DMS79 treated with DMSO at 0.1 percent for 48 hours (cell line): Measurements from ENCODE around the gene ST6GALNAC4.

Experiments used
- DNase-seq: peaks from one replicate; lab custom pipeline; 2025; lab: John Stamatoyannopoulos, UW

ST6GALNAC4 gene, protein sequence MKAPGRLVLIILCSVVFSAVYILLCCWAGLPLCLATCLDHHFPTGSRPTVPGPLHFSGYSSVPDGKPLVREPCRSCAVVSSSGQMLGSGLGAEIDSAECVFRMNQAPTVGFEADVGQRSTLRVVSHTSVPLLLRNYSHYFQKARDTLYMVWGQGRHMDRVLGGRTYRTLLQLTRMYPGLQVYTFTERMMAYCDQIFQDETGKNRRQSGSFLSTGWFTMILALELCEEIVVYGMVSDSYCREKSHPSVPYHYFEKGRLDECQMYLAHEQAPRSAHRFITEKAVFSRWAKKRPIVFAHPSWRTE

DNA sequence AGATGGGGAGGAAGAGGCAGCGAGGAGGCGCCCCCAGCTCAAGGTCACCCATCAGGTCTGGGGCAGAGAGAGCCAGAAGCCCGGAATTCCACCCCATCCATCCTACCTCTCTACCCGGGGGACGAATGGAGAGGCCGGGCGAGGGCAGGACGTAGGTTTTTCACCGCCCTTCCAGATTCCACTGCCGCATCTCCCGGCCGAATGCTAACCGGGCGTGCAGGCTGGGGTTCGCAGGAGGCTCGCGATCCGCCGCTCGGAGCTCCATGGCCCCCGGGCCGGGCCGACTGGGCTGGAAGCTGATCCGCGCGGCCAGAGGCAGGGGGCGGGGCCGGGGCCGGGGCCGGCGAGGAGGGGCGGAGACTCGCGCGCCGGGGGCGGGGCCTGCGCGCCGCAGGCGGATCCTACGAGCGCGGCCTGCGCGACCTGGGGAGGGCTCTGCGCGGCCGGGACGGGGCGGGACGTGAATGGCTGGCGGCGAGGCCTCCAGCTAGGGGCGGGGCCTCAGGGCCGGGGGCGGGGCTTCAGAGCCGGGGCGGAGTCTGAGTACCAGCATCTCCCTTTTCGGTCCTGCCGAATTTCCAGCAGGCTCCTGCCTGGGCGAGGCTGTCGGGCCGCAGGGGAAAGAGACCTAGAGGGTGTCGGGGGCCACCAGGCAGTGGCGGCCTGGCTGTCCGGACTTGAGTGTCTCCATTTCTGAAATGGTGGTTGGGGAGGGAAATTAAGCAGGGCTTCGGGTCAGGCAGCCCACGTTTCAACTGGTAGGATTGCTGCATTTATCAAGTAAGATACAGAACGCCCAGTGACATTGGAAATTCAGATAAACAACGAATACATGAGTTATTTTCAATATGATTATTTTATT, at the start of gene ST6GALNAC4:
ST6GALNAC4 (minus strand) TSS at position 322 of the 862 bp plus-strand sequence. CDS start 622 bp downstream, outside the sequence.
- peak; percentile 82 for DNase-seq

DNA sequence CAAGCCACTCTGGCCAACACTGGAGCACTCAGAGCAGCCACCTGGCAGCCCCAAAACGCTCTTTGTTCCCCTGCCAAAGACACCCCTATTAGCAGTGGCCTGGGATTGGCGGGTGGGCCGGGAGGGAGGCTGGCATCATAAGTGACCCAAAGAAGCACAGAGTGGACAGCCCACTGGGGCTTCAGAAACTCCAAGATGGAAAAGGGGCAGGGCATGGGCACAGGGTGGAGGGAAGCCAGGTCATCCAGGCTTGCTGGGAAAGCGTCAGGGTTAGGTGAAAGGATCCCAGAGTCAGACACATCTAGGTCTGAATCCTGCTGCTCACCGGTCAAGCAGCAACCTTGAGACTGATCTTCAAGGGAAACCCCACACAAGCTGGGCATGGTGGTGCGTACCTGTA, 49.1 kb upstream of the ST6GALNAC4 start:
- DNase-seq, result no peak

DNA sequence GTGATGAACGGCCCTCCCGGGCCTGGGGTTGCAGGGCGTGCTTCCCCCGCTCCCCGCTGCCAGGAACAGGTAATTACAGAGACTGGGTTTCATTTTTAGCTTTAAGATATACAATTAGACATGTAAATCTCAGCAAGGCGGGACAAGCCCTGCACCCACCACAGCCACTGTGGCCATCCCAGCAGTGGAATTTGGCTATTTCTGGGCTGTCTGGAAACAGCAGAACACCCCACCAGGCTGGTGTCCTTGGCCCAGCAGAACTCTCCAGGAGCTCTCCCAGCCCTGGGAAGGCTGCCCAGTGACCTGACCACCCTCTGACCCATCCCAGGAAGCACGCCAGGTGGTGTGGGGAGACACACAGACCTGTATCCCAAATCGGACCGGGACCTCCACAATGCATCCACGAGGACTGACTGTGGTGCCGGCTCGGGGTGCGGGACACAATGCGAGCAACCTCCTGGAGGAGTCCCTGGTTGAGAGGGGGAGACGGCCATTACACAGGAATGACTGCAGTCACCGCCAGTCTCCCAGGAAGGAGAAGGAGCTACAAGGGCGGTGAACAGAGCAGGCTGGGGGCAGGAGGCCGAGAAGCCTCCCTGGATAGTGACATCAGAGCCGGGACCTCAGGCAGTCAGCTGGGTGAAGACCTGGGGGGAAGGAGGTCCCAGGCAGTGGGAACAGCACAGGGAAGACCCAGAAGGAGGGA, 46.7 kb upstream of the ST6GALNAC4 start:
- DNase-seq, result no peak

DNA sequence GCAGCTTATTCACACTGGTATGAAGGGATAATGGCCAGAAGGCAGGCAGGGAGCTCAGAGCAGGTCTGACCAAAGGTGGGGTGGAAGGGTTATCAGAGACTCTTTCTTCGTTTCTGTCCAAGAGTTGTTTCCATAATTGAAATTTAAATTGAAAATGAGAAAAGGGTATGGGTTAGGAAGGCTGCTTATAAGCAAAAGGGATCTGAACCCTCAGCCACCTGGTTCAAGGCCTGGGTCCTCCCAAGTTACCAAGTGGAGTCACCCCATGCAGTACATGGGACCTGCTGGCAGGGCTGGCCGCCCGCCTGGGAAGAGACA, 46.2 kb upstream of the ST6GALNAC4 start:
- DNase-seq, result no peak

DNA sequence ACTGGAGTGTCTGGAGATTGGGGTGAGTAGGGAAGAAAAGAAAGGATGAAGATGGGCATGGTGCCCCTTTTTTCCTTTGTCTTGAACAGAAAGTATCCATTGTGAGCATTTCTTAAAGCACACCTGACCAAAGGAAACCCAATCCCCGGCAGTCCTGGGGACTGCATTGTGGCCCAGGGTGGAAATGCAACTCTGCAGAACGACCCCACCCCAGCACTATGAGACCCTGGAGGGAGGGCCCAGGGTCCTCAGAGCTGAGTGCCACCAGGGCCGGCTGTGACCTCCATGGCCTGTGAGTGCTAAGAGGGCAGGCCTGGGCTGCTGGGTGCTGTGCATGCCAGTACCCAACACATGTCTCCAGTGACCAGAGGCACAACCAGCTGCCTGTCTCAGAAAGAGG, 45.4 kb upstream of the ST6GALNAC4 start:
- no peak for DNase-seq

DNA sequence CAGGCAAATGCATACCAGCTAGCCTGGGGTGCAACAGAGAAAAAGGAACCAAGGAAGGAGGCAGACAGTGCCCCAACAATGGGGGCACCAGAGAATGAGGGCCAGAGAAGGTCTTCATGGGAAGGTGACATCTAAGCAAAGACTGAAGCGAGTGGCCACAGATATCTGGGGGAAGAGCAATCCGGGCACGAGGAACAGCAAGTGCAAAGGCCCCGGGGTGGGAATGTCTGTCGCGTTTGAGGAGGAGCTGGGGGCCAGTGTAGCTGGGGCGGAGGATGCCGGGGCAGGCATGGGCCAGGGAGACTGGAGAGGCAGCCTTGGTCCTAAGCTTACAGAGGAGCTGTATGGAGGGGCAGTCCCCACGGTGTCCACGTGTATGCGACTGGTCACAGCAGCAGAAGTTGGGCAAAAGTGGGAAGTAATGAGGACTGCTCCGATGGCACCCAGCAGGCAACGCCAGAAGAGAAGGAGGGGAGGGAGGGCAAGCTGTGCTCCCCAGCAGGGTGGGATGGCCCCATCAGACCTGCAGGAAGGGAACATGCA, 44.8 kb upstream of the ST6GALNAC4 start:
- no peak for DNase-seq

DNA sequence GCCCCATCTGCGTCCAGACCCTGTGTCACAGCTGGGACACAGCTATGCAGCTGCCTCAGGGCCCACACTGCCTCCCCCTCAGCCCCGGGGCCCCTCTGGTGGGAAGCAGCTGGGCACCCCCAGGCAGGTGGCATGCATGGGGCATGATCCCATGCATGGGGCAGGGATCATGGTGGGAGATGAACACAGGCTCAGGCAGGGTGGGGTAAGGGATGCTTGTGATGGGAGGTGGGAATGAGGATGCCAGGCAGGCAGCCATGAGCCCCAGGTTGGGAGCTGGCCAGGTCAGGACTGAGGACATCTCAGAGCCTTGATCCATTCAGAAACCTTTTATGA, 44.3 kb upstream of the ST6GALNAC4 start:
- no peak for DNase-seq

DNA sequence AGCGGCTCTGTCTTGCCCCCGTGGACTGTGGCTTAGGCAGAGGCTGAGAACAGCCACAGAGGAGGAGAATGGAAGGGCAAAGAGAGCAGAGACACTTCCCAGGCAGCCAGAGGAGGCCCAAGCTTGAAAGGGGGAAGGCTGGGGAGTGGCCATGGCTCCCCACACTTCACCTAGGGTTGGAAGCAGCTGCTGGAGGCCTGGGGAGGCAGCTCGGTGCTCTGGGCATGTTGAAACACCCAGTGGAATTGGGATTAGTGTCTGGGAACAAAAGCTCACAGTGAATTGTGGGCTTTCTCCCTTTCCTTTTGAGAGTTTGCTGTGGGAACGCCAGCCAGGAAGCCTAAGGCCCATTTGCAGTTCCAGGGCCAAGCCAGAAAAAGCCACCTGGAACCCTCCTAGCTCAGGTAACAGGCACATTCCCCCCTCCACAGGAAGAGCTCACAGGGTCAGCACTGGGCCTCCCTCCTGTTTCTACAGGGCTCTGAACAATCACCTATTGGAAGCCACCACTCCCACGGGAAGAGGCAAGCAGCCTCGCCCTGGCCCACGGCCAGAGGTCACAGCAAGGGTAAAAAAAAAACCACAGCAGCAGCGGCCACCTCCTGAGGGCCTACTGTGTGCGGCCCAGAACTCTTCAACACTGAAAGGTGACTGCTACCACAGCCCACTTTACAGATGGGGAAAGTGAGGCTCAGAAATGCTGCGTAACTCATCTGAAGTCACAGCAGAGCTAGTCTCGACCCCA, 43.7 kb upstream of the ST6GALNAC4 start:
- no peak for DNase-seq

DNA sequence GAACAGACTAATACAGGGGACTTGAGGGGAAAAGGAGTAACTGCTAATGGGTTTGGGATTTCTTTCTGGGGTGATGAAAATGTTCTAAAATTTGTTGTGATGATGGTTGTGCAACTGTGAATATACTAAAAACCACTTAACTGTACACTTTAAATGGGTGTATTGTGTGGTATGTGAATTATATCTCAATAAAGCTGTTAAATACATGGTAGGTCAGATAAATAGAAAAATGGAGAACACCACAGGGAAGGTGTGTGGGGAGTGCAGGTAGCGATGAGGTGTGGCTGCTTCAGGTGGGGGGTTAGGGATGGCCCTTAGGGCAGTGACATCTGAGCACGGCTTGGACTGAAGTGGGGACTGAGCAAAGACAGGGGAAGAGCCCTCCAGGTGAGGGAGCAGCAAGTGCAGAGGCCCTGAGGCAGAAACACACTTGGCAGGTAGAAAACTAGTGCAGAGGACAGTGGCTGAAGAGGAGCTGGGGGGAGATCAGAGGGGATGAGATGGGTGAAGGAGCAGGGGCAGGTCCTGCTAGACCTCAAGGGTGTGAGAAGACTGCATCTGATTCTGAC, 43.1 kb upstream of the ST6GALNAC4 start:
- DNase-seq, result no peak

DNA sequence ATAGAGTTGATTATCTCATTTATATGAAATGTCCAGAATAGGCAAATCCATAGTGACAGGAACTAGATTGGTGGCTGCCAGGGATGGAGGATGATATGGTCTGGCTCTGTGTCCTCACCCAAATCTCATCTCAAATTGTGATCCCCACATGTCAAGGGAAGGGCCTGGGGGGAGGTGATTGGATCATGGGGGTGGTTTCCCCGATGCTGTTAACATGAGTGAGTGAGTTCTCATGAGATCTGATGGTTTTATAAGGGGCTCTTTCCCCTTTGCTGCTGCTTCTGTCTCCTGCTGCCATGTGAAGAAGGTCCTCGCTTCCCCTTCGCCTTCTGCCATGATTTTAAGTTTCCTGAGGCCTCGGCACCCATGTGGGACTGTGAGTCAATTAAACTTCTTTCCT, 42.6 kb upstream of the ST6GALNAC4 start:
- DNase-seq, result no peak

DNA sequence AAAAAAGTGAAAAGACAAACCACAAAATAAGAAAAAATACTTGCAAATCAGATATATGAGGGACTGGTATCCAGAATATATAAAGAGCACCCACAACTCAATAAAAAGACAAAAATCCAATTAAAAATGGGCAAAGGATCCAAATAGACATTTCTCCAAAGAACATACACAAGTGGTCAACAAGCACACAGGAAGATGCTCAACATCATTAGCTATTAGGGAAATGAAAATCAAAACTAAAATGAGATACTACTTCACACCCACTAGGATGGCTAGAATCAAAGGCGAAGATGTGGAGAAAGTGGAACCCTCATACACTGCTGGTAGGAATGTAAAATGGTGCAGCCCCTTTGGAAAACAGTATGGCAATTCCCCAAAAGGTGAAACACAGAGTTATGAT, 41.9 kb upstream of the ST6GALNAC4 start:
- DNase-seq, result no peak

DNA sequence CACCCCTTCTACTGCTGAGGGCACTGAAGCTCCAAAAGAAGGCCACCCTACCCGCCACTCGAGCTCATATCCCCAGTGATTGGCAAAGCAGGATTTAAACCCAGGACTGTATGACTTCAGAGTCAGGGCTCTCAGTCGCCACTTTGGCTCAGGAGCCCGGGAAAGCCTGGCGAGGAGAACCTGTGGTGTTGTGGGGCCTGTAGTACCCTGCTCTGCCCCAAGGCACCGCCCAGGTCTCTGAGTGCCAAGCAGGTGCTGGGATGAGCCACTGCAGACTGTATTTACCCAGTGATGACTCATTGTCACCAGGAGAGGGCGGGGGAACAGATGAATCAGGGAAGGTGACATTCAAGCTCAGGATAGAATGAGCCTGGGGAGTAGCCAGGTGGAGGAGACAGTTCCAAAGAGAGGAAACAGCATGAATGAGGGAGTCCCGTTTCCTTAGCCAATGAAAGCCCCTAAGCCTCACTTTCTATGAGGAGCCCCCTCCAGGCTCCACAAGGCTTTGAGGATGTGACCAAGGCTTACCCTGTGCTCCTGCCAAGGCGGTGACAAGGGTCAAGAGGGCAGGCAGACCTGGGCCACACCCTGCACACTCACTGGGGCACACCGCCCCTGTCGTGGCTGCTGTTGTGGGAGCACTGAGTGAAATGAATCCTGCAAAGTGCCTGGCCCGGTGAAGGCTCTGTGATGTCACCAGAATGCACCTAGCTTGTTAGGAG, 38.6 kb upstream of the ST6GALNAC4 start:
- DNase-seq, result peak; percentile 96

DNA sequence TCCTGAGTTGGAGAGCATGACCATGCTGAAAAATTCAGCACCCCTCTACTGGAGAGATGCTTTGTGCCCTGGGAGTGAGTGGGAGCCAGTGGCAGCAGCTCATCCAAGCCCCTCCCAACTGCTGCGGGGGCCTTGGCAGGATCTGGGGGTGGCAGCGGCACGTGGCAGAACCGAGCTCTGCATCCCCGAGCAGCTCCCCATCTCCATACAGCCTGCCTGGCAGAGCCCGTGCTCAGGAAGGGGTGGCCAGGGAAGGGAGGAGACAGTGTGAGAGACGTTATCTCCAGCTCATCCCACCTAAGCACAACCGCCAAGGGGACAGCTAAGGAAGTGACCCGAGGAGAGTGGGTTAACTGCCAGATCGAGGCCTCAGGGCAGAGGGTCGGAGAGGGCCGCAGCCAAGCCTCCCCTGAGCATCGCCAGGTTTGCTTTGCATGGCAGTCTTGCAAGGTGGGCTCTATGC, 38.0 kb upstream of the ST6GALNAC4 start:
- no peak for DNase-seq

DNA sequence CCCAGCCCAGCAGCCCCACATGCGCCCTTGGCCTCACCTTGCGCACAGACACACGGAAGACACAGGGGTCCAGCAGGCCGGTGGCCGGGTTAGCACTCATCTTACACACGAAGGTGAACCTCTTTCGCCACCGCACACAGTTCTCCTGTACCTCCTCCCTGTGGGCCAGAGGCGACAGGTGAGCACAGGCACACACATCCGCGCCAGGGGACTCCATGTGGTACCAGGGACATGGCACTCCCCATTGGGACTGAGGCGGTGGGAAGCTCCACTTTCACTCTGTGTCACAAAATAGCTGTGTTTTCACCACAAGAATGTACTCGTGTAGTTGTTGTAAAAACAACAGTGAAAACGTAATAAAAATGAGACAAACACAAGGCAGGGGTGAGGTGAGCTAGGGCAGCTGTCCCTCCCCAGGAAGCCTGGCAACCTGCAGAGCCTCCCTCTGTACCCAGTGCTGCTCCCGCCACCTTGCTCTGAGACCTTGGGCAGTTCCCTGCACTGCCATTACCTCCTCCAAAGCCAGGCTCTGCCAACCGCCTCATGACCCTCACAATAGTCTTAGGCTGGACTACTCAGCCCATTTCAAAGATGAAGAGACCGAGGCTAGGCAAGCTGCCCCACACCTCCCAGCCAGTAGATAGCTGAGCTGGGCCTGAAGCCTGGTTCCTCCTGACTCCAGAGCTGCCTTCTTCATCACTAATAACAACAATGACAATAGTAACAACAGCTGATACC, 37.1 kb upstream of the ST6GALNAC4 start:
- DNase-seq, result no peak

DNA sequence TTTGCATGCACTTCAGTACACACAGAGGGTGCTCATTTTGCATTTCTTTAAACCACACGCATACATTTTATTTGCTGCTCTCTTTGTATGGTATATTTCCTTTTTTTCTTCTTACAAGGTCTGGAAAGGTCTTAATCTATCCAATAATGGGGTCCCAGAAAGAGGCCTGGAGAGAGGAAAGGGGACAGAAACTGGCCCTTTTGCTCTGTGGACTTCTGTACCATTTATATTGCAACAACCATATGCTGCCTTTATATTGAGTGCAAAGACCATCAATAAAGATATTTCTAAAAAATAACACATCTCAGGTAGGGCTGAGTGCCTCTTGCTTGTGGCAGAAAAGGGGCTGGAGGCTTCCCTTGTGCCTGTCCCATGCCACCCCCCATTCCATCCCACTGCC, 36.3 kb upstream of the ST6GALNAC4 start:
- DNase-seq, result no peak

DNA sequence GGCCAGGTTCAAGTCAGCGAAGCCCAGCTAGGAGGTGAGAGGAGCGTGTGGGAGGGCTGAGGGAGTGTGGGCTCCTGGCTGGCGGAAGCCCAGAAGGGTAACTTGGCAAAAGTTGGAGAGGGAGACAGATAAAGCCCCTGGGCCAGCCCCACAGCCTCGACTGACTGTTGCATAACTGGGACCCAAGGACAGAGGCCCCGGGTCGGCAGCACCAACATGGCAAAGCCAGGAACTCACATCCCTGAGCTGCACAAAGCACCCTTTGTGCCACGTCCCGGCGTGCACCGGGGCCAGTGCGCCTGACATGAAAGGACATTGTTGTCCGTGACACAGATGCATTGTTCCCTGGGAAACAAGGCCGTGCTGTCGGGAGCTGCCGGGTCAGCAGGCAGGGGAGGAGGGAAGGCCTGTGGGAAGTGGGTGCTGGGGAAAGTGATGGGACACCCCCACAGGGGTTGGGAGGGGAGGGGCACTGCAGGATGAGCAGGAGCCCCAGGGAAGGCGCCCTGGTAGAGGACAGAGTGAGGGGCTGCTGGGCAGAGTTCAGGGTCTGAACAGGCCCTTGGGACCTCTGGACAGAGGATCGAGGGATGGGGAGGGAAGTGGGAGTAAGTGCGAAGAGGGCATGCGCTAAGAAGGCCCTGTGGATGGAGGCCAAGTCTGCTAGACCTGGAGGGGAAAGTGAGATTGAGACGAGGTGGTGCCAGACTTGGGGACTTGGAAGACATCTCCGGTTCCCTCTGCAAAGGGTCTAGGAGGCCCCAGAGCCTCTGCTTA, 33.9 kb upstream of the ST6GALNAC4 start:
- DNase-seq, result no peak

DNA sequence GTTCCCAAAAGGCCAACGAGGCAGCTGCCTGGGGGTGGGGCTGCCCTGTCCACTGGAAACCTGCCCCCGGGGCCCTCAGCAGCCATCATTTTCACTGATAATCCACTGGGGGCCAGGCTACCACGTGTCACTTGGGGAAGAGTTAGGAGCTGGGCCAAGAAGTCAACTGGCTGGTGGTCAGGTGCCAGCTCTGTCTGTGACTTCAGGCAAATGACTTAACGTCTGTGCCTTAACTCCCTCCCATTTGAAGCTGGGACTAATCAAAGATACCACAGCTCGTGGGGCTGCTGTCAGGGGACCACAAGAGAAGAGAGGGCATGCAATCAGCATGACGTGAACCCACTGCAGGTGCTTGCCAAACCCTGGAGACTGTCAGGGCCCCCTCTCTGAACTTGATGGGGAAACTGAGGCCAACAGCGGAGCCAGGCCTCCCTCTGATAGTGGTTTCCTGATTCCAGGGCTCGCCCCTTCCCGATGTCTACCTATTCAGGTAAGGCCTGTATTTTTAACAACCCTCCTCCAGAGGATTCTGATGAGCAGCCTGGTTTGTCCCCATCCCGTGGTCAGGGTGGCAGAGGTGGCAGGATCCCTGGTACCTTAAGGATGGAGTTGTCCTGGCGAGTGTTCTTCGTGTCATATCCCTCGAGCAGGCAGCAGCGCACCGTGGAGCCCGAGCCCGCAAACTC, 33.1 kb upstream of the ST6GALNAC4 start:
- no peak for DNase-seq

DNA sequence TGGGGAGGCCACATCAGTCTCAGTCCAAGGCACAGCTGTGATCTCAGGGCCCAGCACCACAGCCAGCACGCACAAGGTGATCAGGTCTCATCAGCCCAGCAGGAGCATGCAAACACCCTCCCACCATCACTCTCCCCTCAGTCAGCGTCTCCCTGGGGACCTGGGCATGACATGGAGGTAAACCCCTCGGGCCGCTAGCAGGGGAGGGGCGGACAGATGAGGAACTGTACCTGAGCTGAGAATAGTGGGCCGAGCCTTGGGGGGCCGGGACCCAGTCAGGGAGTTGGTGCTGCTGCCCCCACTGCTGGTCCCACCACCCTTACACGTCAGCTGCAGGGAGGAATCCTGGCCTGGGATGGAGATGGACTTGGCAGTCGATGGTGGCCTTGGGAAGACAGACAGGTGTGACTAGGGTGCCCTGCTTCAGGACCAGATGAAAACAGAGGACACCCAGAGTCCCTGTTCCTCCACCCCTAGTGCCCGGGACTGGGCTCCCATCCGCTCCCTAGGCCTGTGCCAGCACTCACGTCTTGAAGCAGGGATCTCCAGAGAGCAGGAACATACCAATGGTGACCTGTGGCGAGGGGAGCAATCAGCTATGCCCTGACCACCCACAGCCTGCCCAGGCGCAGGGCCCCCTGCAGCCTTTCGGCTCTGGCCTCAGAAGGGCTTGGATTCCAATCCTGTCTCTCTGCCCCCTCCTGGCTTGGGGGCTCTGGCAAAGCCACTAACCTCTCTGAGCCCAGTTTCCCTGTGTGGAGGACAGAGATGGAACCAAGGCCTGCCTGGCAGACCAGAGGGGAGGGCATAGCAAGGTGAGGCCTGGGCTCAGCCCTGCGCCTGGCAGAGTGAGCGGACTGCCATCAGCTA, 31.2 kb upstream of the ST6GALNAC4 start:
- DNase-seq, result no peak
